GM21447 (cell line): ENCODE results near the gene MPZ.
"Not testable (repeated sequence)": the region's sequence is repeated elsewhere in the genome, so short reads cannot be mapped to it uniquely, and the experiment has no call there.

Source experiments
- ATAC-seq: cut with Tn5 transposase; IDR thresholded peaks from one replicate; pipeline ENCODE4 v1.9.1; 2021; ENCODE audit not compliant: unreplicated experiment

MPZ gene

DNA sequence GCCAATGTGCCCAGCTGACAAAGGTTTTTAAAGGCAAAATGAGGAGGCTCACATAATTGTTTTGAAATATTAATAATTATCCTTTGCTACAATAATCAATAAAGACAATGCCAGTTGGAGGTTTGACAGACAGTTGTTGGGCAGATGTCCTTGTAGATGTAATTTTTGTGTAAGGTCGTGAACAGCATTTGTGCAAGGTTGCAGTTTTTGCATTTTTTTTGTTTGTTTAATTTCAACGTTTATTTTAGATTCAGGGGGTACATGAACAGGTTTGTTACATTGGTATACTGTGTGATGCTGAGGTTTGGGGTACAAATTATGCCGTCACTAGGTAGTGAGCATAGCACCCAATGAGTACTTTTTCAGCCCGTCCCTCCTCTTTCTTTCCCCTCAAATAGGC lies 9.3 kb downstream of the MPZ start:
- no peak for ATAC-seq

DNA sequence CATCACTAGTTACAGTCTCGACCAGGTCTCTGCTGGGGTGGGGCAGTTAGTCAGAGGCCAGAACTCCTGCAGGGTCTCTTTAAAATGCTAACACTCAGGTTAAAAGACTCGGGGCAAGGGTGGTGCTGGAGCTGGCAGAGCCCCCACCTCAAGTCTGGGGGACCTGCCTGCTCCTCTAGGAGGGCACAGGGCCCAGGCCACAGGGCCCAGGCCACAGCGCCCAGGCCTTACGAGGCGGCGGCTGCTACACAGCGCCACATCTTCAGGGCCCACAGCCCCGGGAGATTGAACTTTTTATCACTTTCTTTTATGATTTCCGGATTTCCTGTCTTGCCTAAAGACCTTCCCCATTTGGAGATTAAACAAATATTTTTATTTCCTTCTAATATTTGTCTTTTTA lies 10.4 kb downstream of the MPZ start:
- no peak for ATAC-seq

DNA sequence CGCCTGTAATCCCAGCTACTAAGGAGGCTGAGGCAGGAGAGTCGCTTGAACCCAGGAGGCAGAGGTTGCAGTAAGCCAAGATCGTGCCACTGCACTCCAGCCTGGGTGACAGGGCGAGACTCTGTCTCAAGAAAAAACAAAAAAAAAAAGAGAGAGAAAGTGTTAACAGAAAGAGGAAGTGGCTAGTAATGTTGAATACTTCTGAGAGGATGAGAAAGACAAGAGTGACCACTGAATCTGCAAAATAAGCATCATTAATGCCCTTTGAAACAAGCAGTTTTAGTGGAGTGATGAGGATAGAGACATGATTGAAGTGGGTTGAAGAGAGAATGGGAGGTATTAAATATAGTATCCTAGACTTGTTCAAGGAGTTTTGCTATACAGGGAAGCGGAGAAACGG lies 11.7 kb downstream of the MPZ start:
- no peak for ATAC-seq

DNA sequence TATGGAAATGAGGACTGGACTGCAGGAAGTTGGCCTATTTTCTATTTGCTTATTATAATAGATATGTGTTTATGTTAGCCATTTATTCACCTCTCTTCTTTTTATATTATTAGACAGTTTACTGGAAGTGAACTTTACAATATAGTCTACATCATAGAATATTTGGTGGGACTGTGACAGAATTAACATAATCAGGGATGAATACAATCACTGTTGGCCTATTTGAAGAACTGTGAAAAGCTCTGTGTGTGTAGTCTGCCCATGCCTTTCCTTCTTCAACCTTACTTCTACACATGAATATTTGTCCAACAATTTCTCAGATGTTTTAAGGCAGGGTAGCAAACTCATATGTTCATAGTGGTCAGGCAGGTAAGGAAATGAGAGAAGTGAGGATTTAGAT lies 12.4 kb downstream of the MPZ start:
- ATAC-seq: no peak

DNA sequence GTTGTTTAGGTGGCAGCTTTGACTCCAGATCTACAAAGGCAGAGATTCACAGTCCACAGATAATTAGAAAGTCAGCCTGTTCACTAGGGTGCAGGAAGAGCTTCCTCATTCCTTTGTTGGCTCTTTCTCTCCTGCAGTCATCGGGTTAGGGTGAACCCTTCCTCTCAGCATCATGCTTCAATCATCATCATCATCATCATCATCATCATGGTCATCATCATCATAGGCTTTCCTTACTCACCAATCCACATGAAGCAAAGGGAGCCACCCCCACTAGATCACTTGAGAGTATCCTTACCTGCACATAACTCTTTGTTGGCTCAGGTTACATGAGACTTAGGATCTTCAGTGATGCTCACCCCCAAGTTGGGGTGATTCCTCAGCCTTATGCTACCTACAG lies 19.0 kb downstream of the MPZ start:
- no peak for ATAC-seq

DNA sequence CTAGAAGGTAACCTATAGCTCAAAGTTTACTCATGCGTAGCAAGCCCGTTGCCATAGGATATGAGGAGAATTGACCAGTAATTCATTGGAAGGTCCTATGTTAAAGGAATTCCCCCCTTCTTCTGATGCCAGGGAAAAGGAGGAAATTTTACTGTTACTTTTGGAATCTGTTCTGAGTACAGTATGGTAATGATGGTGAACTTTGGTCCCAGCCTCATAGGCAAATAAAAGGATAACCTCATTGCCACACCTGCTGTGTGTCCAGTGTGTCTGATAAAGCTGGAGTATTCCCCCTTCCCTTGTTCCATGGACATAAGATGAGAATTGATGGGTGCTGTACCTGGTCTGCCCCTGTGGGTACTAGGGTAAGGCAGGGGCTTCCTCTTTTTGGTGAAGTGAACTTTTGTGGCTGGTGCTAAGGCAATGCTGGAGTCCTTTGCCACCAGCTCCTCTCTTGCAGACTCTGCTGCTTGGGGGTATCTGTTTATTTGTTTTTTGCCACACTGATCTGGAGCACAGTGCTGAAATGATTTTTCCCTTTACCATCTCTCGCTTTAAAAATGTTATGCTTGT lies 22.2 kb downstream of the MPZ start:
- ATAC-seq: no peak

DNA sequence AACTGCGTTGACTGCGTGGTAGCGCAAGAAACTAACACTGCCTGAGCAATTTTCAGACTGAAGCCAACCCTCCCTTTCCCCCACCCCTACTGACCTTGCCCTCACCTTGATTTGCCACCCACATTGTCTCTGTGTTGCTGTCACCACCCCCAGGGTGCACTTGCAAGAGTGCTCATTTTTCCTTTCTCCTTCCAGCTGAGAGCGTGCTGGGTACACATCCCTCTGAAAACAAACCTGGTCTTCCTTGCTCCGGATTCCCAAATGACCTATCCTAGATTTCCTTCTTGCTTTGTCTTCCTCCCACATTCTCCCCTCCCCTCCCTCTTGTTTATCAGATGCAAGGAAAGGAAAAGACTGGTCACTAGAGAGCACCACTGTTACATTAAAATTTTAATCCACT lies 24.2 kb downstream of the MPZ start:
- no peak for ATAC-seq

DNA sequence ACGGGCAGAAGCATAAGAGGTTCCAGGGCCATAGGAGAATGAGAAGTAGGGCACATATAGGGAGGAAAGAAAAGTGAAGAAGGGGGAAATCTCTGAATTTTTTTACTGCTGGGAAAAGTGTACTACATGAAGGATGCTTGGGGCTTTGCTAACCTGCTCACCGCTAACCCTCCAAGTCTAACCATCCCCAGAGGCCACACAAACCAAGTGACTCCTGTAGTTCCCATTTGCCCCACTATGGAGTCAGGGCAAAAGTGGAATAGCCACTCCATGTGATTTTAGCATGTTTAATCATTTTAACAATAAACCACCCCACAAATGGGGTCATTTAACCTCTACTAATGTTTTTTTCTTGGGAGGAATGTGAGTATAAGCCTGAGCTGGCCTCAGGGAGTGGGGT lies 24.7 kb downstream of the MPZ start:
- ATAC-seq: no peak

DNA sequence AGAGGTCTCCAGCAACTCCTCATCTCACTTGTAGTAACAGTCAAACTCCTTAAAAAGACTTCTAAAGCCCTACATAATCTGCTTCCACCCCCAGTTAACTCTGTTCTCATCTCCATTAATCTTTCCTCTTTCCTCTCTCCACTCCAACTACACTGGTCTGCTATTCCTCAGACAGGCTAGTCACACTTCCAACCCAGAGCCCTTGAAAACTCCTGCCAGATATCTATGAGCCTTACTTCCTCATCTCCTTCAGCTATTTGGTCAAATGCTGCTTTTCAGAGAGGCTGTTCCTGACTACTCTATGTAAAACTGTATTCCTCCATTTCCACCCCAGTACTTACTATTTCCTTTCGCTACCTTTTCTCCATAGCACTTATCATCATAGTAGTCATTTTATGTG lies 26.8 kb downstream of the MPZ start:
- ATAC-seq: no peak

DNA sequence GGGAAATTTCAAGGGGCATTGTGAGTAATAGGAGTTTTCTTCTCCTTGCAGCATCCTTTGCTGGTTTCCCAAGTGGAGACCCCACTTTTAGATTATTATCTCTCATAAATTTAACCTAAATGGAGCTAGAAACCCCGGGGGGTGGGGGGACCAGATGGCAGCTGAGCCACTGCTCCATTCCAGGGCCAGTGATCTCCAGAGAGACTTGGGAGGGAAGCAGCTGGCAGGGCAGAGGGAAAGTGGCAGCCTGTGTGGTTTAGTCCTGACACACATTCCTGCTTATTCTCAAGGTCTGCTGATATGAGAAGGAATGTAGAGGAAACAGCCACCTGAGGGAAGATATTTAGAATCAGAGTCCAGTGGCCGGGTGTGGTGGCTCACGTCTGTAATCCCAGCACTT lies 34.9 kb downstream of the MPZ start:
- no peak for ATAC-seq

DNA sequence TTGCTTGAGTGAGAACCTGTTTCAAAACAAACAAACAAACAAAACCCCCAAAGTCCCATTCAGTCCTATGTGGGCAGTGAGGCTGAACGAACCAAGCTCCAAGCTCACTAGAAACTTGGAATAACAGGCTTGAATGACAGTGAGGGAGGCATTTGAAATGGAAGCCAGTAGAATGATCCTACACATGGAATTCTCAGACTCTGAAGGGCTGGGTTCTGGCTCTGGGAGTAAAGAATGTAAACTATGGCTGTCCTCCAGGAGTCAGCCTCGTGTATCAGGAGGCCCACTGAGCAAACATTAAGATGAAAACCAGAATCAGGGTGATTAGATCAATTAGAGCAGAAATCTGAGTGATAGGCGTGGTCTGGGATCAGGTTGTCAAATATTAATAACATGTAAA lies 36.4 kb downstream of the MPZ start:
- no peak for ATAC-seq

DNA sequence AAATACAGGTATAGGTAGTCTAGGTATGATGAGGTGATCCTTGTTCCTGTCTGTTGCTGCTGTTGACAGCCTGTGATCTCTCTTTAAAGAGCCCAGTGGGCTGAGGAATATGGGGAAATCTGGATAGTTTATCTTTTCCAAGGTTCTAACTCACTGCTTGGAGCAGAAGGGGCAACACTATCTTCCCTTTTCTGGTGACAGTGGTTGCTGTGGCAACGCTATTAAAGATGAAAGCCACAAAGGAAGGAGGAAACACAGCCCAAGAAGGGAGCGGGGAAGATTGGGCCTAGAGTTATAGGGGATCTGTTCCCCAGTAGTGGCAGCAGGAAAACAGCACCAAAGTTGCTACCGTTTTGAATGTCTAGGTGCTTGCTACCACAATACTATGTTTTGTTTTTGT lies 42.4 kb downstream of the MPZ start:
- no peak for ATAC-seq

DNA sequence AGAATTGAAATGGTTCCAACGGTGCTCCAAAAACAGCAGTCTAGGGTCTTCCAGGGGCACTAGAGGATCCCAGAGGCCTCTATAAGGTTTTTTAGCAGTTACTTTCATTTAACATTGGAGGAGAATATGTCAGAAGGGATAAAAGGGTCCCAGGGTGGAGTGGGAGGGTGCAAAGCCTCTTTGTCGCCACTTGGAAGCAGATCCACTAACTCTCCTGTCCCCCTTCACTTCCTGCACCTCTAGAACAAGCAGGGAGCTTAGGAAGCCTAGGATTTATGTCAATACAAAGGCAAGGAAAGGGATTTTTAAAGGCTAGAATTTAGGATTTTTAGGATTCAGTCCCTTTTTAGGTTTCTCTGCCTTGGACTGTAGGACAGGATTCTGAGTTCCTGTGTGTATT lies 42.9 kb downstream of the MPZ start:
- ATAC-seq: no peak

DNA sequence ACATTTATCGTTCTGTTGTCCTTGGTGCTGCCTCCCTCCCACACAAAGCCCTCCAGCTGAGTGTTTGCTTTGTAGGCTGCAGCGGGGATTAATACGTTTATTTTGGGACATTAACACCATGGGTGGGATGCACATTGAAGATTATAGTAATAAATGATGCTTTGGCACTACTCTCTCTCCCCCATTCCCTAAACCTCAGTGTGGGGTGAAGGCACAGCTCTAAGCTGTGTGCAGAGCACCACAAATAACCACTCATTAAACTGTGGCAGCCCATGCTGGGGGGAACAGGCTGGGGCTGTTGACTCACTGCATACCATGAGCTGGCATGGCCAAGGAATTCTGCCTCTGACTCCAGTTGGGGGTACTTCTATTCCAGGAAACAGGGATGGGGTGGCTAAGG lies 43.6 kb downstream of the MPZ start:
- no peak for ATAC-seq

DNA sequence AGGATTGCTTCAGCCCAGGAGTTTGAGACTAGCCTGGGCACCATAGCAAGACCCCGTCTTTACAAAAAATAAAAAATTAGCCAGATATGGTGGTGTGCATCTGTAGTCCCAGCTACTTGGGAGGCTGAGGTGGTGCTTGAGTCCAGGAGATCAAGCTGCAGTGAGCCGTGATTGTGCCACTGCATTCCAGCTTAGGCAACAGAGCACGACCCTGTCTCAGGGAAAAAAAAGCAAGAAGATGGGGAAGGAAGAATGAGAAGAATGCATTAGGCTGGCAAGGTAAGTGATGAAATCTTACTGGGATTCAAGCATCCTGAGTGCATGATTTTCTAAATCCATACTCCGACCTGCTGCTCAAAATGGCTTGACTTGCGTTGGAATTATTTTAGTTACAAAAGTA lies 44.5 kb downstream of the MPZ start:
- no peak for ATAC-seq

DNA sequence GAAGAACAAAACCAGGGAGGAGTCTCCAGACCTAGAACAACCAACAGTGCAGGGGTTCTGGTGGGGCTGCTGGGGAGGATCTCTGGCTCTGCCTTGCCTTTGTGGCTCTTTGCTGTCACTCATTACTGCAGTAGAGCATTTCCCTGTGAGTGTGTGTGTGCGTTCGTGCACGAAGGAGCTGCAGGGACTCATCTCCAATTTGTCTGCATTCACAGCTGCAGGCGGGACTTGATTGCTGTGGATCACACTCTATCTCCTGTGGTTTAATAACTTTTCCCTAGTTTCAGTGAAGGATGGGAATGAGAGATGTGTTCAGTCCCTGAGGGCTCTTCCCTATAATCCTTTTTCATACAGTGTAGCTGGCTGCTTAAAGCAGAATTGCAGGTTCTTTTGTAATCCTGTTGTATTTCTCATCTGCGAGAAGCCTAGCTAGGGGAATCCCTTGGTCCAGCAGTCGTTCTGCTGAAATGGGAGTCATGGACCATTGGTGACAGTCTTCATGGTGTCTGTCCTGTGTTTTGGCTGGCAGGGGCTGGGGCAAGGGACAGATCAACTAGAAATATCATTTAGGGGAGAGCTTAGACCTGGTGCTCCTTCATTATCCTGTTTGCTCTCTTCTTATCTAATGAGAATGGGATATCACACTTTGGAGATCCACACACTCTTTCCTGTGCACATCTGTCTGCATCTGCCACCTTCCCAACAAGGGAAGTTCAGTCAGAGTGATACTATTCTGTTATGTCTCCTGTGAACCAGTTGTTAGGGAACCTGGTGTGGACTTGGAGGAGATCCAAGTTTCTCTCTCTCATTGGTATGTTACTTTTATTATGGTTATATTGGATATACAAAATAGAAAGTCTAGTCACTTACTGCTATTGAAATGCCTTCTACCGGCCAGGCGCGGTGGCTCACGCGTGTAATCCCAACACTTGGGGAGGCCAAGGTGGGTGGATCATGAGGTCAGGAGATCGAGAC lies 48.2 kb downstream of the MPZ start:
- no peak for ATAC-seq

DNA sequence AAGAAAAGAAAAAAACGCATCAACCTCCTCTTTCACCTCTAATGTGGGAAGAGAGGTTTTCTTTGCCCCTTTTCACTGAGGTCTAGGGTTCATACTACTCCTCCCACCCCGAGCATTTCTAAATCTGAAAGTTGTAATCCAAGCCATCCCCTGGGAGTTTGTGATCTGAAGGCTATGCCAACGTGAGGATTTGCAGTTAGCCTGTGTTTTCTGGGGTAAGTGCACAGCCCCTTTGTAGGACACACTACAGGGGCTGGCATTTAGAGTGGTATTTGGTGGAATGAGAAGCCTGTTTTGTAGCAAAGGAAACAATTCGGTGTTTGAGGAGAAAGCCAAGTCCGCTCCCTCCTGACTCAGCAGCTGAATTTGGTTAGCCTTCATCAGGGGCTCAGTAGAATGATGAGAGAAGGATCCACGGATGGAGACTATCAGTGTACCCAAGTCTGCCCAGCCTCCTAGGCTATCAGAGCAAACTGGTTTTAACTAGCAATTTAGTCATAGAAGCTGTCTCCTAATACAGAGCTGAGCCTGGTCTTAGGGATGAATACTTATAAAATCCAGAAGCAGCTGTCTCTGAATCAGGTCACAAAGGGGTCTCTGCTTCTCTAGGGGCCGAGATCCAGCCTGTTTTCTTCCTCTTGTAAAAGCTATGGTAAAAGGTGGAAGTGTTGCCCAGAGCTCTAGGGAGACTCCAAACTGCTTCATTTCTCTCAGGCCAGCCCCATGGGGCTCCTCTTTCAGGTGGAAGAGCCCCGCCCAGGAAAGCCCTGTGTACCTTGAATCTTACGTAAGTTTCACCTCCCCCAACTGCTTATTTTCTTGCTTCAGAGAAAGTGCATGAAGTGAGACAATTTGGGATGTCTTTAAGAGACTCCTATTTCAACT lies 49.1 kb downstream of the MPZ start:
- no peak for ATAC-seq

DNA sequence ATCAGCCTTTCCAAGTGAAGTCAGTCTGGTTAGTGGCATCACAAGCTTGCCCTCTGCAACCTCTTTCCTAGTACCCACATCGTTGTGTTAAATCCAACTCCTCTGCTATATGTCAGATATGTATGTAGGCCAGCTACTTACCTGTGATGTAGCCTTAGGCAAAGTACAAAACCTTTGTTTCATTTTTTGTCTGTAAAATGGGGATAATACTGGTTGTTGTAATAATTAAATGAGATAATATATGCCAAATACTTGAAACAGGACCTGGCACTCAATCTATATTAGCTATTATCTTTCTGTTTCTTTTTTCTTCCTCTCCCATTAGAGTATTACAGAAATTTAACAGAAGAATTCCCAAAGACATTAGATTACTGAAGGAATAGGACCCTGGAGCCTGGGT lies 50.0 kb downstream of the MPZ start:
- no peak for ATAC-seq

DNA sequence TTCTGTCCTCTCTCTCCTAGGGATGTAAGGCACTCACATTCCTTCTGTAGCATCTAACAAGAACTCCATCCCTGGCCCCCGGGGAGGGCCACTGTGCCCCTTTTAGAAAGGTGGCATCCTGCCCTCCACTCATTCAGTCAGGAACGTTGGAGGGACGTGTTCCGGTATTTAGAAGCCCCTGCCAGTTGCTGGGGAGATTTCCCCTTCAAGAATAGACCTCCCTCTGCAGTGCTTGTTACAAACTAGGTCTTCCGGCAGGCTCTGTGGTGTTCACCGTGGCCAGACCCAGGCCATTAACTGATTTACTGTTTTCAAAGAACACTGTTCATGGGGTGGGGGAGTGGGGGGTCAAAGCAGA lies 50.4 kb downstream of the MPZ start:
- no peak for ATAC-seq

DNA sequence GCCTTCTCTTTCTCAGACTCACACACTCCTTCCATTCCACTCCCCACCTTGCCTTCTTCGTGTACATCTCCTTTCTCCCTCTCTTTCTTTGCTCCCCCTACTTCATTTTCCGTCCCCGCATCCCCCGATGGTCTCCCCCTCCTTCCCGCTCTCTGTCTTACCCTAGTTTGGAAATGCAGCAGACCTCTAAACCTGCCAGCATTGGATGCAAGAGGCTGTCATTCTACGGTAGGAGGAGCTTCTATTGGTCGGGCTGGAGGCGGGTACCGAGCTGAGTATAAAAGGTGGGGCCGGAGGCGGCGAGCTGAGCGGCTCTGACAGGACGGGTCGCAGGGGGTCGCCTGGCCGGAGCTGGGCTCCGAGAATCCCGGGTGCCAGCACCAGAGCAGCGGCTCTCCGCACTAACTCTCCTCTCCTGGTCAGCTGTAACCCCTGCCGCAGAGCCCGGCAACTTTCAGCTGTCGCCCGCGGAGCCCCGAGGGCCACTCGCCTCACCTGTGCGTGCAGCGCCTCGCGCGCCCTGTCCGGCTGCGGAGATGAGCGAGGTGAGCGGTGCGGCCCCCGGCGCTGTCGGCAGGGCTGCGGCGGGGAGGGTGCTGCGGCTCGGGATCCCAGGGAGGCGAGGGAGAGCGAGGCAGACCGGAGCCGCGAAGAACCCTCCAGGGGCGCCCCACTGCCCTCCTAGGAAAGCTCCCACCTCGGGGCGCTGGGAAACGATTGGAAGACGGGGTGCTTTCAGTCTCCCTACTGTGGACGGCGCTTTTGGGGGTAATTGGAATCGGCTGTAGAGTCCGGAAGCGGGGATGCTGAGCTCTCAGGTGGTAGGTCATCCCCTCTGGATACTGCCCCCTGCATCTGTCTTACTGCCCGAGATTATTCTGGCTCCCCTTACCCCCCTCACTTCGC lies 51.1 kb downstream of the MPZ start, which contains the start of gene PCP4L1:
Gene PCP4L1, plus strand, starts transcription at position 307 of the 906 bp plus-strand sequence. Its CDS starts 230 bp downstream, at position 537.
- ATAC-seq: no peak

DNA sequence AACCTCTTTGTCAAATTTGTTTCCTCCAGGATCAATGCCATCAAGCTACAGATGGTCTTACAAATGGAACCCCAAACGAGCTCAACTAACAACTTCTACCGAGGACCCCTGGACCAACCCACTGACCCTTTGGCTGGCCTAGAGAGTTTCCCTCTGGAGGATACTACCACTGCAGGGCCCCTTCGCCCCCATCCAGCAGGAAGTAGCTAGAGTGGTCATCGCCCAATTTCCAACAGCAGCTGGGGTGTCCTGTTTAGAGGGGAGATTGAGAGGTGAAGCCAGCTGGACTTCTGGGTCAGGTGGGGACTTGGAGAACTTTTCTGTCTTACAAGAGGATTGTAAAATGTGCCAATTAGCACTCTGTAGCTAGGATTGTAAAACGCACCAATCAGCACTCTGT lies 52.7 kb downstream of the MPZ start:
- not testable (repeated sequence) for ATAC-seq
